Sigmoid colon (tissue), 3 donors: ENCODE measurements around the gene TCF7L2.

Experiments
- CTCF ChIP-seq, 4 experiments: fragments of 450-650 bp in 3 of 4; fragments of 200-600 bp in 1 of 4; IDR thresholded peaks; one replicate each; pipeline ENCODE4 v1.5.1; 2016 to 2019; ENCODE audit warnings: antibody characterized with exemption in 4 of 4, mild to moderate bottlenecking in 3 of 4, moderate library complexity in 2 of 4
- POLR2A ChIP-seq, 2 donors: fragments of 450-650 bp; IDR thresholded peaks; one replicate each; pipeline ENCODE4 v1.6.1; 2016; ENCODE audit warnings: antibody characterized with exemption in 2 of 2, mild to moderate bottlenecking in 2 of 2, moderate library complexity in 2 of 2

- TF ChIP-seq CTCF (IDR thresholded peaks at IDR 0.05), result no peak
- TF ChIP-seq POLR2A (IDR thresholded peaks at IDR 0.05), result no peak
These were observed 177.3 kb downstream of the TCF7L2 start for GRCh38 chr10:113127261-113127900.
